ENCODE results near the gene TSPAN4.

The TSPAN4 gene

DNA sequence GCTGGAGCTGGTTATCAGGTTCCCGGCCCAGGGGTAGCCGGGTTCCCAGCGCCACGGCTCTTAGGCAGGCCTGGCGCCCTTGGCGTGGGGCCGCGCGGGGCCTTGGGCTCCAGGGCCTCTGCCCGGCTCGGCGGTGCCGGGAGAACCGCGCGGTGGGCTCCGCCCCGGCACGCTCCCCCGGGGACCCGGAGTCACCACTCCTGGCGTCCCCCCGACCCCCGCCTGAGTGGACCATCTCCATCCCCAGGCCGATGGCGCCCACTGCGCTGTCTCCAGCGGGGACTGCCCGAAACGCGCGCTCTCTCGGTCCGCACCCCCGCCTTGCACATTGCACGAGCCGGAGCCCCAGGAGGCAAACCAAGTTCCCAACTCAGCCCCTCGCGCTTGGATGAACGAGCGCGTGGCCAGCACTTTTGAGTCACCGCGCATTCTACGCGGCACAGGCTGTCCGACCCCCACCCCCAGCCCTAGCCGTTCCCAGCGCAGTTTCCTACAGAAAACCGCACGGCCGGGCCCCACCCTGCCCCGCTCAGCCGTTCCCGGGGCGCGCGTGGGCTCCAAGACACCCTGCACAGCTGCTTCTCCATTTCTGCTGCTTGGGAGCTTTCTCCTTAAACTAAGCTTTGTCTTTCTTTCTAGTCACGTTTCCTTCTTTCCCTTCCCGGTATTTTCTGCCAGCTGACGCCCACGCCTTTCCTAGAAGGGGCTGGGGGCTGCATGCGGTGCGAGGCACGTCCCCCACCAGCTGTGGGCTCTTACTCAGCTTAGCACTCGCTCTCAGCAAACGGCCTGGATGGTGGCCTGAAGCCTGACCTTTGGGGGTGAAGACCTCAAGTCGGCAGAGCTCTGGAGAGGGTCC is 68.6 kb downstream of the TSPAN4 start:
- DNase-seq (ENCODE audit: low spot score) = peak; percentile 26

- no peak for DNase-seq (ENCODE audit: low spot score)
Measured at GRCh38 chr11:911890-912219, 69.2 kb downstream of the TSPAN4 start.

GRCh38 chr11:912266-912665 is 69.6 kb downstream of the TSPAN4 start:
- no peak for DNase-seq (ENCODE audit: low spot score)

GRCh38 chr11:913043-913442 is 70.4 kb downstream of the TSPAN4 start:
- no peak for DNase-seq (ENCODE audit: low spot score)

DNA sequence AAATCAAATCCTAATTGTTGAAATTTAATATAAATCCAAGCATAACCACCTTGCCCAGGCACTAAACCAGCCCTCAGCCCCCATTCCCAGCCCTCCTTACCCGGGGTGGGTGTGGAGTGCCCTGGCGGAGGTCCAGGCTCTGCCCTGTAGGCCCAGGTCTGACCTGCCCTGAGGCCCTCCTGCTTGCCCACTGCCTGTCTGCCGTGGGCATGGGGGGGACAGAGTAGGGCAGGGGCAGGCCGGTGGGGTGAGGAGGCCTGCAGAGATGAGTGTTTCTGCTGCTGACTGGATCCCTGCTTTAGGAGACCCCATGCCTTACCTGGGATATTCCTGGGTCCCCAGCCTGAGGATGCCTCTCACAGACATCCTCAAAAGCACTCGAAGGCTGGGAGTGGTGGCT is 71.6 kb downstream of the TSPAN4 start:
- DNase-seq (ENCODE audit: low spot score) = no peak

DNA sequence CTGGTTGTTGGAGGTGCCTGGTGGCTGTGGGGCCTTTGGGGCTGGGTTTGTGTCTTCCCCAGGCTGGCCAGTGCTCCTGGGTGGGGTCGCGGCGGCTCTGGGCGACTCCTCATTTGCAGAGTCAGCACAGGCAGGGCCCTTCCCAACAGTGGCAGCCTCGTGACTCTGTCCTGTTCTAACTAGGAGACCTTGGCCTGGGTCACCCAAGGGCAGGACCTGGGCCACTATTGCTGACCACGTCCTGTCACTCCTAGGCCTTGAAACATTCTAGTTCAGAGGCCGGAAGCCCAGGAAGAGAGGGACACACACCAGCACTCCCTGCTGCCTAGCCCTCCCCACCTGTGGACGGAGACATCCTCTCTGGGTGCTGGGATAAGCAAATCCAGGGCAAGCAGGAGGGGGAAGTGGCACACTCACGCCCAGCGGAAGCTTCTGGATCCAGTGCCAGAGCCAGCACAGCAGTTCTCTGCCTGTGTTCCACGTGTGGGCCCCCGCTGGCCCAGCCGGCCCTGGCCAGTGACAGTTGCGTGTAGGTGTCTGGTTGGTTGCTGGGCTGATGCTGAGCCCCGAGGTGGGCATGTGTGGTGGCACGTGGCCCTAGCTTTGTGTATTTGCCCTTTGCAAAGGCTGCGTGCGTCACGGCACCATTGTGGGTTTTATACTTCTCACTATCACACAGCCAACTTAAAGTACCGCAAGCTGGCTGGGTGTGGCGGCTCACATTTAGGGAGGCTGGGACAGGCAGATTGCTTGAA is 72.3 kb downstream of the TSPAN4 start:
- no peak for DNase-seq (ENCODE audit: low spot score)
